ENCODE data around the gene DSCAML1.

DNA sequence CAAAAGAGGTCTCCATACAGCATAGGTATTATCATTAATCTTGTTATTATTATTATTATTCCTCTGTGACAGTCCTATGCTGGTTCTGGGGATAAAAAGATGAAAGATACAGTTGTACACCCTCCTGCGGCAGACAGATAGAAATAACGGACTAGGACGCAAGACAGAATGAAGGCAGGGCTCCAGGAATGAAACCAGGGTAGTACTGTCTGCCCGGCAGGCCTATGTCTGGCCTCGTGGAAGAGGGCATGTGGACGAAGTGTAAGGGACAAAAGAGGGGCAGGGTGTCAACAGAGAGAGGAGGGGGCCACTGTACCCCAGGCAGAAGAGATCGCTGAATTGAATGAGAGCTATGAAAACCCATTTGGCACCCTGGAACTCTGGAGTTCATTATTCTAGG is 25.2 kb downstream of the DSCAML1 start:
- TF ChIP-seq, protein P1, sequence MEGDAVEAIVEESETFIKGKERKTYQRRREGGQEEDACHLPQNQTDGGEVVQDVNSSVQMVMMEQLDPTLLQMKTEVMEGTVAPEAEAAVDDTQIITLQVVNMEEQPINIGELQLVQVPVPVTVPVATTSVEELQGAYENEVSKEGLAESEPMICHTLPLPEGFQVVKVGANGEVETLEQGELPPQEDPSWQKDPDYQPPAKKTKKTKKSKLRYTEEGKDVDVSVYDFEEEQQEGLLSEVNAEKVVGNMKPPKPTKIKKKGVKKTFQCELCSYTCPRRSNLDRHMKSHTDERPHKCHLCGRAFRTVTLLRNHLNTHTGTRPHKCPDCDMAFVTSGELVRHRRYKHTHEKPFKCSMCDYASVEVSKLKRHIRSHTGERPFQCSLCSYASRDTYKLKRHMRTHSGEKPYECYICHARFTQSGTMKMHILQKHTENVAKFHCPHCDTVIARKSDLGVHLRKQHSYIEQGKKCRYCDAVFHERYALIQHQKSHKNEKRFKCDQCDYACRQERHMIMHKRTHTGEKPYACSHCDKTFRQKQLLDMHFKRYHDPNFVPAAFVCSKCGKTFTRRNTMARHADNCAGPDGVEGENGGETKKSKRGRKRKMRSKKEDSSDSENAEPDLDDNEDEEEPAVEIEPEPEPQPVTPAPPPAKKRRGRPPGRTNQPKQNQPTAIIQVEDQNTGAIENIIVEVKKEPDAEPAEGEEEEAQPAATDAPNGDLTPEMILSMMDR (IDR thresholded peaks at IDR 0.05): no peak
- TF ChIP-seq POLR2A (IDR thresholded peaks at IDR 0.05): no peak

Measured in testis (tissue), 2 donors.